Breast epithelium (tissue), 3 donors: ENCODE measurements around the gene UTP14A.

Experiments used
- CTCF ChIP-seq, 3 donors: fragments of 450-650 bp; IDR thresholded peaks; one replicate each; pipeline ENCODE4 v1.5.1; 2016 to 2017; ENCODE audit warnings: antibody characterized with exemption in 3 of 3, mild to moderate bottlenecking in 3 of 3, moderate library complexity in 3 of 3
- POLR2AphosphoS5 ChIP-seq, 3 donors: sonication (generic); formaldehyde crosslinking; IDR thresholded peaks; one replicate each; pipeline ENCODE4 v1.6.1; 2017; ENCODE audit warnings: antibody characterized with exemption in 3 of 3

DNA sequence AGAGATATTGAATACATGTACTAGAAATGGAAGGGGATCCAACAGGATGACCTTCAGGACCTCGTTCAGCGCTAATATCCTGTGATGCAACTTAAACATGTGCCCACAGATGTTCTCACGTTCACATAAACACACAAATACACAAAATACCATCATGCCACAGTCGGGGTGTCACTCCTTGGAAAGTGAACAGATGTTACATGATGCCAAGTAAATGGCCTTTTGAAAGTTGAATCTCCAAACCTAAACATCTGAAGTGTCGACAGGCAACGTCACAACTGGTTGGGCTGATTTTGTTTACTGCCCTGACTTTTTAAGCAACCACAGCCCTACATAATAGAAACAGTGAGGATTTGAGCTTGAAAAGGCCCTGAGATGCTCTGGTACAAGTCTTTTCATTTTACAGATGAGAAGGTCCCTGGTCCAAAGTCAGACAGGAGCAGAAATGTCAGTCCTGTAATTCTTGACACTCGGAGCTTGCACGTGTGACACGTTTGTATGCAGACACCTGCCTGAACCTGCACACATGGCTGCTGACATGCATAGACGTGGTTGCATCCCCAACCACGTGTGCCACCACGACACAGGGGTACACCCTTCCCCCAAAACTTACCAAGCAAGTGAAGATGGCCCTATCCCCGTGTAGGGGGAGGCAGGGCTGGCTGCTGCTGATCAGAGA lies 53.0 kb downstream of the UTP14A start:
- TF ChIP-seq CTCF (IDR thresholded peaks at IDR 0.05) (no peak), POLR2AphosphoS5 (IDR thresholded peaks at IDR 0.05) (no peak)
